GM12878 (cell line): Measurements from ENCODE around the gene CBFA2T3. TPM values are rescaled to one million over a fixed set of nuclear protein-coding genes. Genes with fewer than 3 reads are reported as not detected.

Experiments
- BCL3 ChIP-seq: IDR thresholded peaks from 2 replicates; pipeline ENCODE4 v1.6.1; 2011; ENCODE audit warnings: borderline replicate concordance, low read depth, mild to moderate bottlenecking, moderate library complexity, low read length; ENCODE audit not compliant: insufficient read depth, poor library complexity, severe bottlenecking
- BHLHE40 ChIP-seq, 2 experiments: fragments of 450-650 bp in 1 of 2; IDR thresholded peaks; 2 replicates each; pipeline ENCODE4 v1.6.1; 2011 to 2017; ENCODE audit warnings: low read depth in 2 of 2, borderline replicate concordance in 1 of 2, improper control_type of control experiment in 1 of 2, low read length in 1 of 2, mild to moderate bottlenecking in 1 of 2
- CBFB ChIP-seq: IDR thresholded peaks from 2 replicates; pipeline ENCODE4 v1.6.1; 2016; ENCODE audit warnings: antibody characterized with exemption, low read depth
- CHD2 ChIP-seq: IDR thresholded peaks from 2 replicates; pipeline ENCODE4 v1.6.1; 2011; ENCODE audit warnings: low read depth, low read length, improper control_type of control experiment, borderline replicate concordance
- CHD4 ChIP-seq: fragments of 200-600 bp; sonication (generic); IDR thresholded peaks from 2 replicates; pipeline ENCODE4 v1.6.1; 2016; ENCODE audit warnings: mild to moderate bottlenecking
- HDAC6 ChIP-seq: fragments of 200-600 bp; sonication (generic); IDR thresholded peaks from one replicate; pipeline ENCODE4 v1.8.0; 2017; ENCODE audit warnings: antibody characterized with exemption; ENCODE audit not compliant: unreplicated experiment
- KDM1A ChIP-seq: fragments of 200-600 bp; sonication (generic); IDR thresholded peaks from 2 replicates; pipeline ENCODE4 v1.6.1; 2016; ENCODE audit warnings: borderline replicate concordance
- LARP7 ChIP-seq: fragments of 450-650 bp; IDR thresholded peaks from 2 replicates; pipeline ENCODE4 v1.6.1; 2017; ENCODE audit warnings: mild to moderate bottlenecking
- MLLT1 ChIP-seq: fragments of 450-650 bp; IDR thresholded peaks from 2 replicates; pipeline ENCODE4 v1.6.1; 2016; ENCODE audit warnings: mild to moderate bottlenecking
- NBN ChIP-seq: fragments of 450-650 bp; IDR thresholded peaks from 2 replicates; pipeline ENCODE4 v1.6.1; 2016
- PML ChIP-seq: IDR thresholded peaks from 2 replicates; pipeline ENCODE4 v1.6.1; 2012; ENCODE audit warnings: low read length, inconsistent platforms
- POLR2A ChIP-seq: IDR thresholded peaks from 2 replicates; pipeline ENCODE4 v1.6.1; 2011; ENCODE audit warnings: low read depth, mild to moderate bottlenecking, low read length
- RAD21 ChIP-seq: IDR thresholded peaks from 2 replicates; pipeline ENCODE4 v1.6.1; 2011; ENCODE audit warnings: mild to moderate bottlenecking, low read depth, low read length, moderate library complexity; ENCODE audit not compliant: insufficient read depth
- RUNX3 ChIP-seq: IDR thresholded peaks from 2 replicates; pipeline ENCODE4 v1.6.1; 2012; ENCODE audit warnings: low read length, inconsistent platforms
- SMARCA5 ChIP-seq: fragments of 450-650 bp; IDR thresholded peaks from 2 replicates; pipeline ENCODE4 v1.6.1; 2017; ENCODE audit warnings: mild to moderate bottlenecking
- TBL1XR1 ChIP-seq: IDR thresholded peaks from 2 replicates; pipeline ENCODE4 v1.6.1; 2012; ENCODE audit warnings: low read depth, low read length, improper control_type of control experiment
- TCF7 ChIP-seq: IDR thresholded peaks from 2 replicates; pipeline ENCODE4 v1.6.1; 2014; ENCODE audit warnings: antibody characterized with exemption, borderline replicate concordance
- polyA plus RNA-seq, 11 experiments: library from polyadenylated mRNA; depleted of rRNA in 4 of 11; unstranded in 6 of 11; stranded (reverse) in 5 of 11; fragments of >200 nt; fragmentation: Nextera tagmentation in 4 of 11; fragmentation: Illumina TruSeq in 1 of 11; extraction: Ambion mirVana in 4 of 11; extraction: Trizol in 1 of 11; gene quantifications; 1 replicate in 1 of 11; 2 replicates in 10 of 11; pipeline versions ENCODE4 v1.2.1 to v1.2.3, GENCODE V29; 2011 to 2016; ENCODE audit warnings: inconsistent platforms in 2 of 11, missing spikeins in 2 of 11, low read depth in 1 of 11
- total RNA-seq, 4 experiments: library from RNA; depleted of rRNA in 3 of 4; stranded (reverse); fragments of >200 nt in 3 of 4; fragmentation: Illumina TruSeq in 1 of 4; extraction: Trizol in 1 of 4; gene quantifications; 2 replicates each; pipeline versions ENCODE4 v1.2.1 to v1.2.3, GENCODE V29; 2013 to 2021
- TF ChIP-seq, protein P1 (sequence below): fragments of 450-650 bp; IDR thresholded peaks from 2 replicates; pipeline ENCODE4 v1.6.1; 2017; ENCODE audit warnings: mild to moderate bottlenecking
- TF ChIP-seq, protein P2 (sequence below): IDR thresholded peaks from 2 replicates; pipeline ENCODE4 v1.6.1; 2011; ENCODE audit warnings: low read depth, low read length, improper control_type of control experiment, borderline replicate concordance
- TF ChIP-seq, protein P3 (sequence below): fragments of 450-650 bp; IDR thresholded peaks from 2 replicates; pipeline ENCODE4 v1.6.1; 2017; ENCODE audit warnings: mild to moderate bottlenecking, moderate library complexity

The CBFA2T3 gene
- total and polyA plus RNA-seq, 10 of the 15 experiments (the other 5 are each of a cell fraction or from before 2014, with no cell fraction given): 0.69 to 42.6 (median 4.5) TPM

DNA sequence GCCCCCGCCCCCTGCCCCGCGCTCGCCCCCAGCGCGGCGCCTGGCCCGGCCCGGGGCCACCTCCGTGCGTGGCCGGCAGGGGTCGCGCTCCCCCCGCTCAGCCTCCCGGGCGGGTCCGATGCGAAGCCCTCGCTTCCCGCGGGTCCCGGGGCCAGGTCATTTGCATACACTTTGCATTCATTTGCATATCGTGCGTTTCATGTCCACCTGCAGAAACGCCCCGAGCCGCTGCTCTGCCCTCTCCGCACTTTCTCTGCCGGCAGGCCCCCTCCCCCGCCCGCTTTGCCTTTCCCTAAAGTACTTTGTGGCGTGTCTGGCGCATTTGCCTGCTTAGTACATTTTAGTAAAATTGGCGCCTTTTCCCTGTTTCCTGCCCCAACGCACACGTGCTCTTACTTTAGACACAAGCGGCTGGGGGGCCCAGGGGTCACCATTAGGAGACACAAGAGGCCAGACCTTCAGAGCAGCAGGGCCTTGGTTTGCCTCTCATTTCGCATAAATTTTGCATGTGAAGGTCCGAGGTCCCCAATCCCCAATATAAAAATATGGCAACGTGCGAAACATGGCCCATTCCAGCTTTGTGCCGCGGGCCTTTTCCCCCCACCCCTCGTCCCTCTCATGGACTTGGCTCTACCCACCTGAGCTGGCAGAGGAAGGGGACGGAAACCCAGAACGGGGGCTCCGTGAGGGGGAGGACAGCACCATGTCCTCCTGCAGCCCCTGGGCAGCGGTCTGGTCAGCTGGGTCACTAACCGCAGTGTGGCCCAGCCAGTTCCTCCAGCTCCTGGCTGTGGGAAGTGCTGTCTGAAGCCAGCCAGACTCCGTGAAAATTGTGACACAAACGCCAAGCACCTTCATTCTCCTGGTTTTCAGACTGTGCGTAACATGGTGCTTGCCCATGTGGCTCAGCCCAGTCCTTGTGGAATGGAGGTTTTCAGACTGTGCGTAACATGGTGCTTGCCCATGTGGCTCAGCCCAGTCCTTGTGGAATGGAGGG is 34.8 kb downstream of the CBFA2T3 start (continued):
- TF ChIP-seq, protein P1, sequence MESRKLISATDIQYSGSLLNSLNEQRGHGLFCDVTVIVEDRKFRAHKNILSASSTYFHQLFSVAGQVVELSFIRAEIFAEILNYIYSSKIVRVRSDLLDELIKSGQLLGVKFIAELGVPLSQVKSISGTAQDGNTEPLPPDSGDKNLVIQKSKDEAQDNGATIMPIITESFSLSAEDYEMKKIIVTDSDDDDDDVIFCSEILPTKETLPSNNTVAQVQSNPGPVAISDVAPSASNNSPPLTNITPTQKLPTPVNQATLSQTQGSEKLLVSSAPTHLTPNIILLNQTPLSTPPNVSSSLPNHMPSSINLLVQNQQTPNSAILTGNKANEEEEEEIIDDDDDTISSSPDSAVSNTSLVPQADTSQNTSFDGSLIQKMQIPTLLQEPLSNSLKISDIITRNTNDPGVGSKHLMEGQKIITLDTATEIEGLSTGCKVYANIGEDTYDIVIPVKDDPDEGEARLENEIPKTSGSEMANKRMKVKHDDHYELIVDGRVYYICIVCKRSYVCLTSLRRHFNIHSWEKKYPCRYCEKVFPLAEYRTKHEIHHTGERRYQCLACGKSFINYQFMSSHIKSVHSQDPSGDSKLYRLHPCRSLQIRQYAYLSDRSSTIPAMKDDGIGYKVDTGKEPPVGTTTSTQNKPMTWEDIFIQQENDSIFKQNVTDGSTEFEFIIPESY: no peak
- TF ChIP-seq POLR2A: no peak
- peak; percentile 58; the same call in 1 of the 2 replicates for TF ChIP-seq LARP7
- TF ChIP-seq TCF7: no peak
- TF ChIP-seq CBFB: no peak
- no peak for TF ChIP-seq PML
- TF ChIP-seq BCL3: no peak
- no peak for TF ChIP-seq HDAC6
- TF ChIP-seq RUNX3: 0 out of 2 replicates have a peak, but pooled peaks have one; percentile 7
- TF ChIP-seq RAD21: peak; percentile 88
- TF ChIP-seq BHLHE40 (IDR thresholded peaks at IDR 0.05; ENCODE audit: borderline replicate concordance in 1 of 2, low read depth in 2 of 2, low read length in 1 of 2): peak; percentile 43 to 52; a peak in 3 of 4 replicates
- TF ChIP-seq MLLT1: no peak
- TF ChIP-seq CHD2: peak; percentile 40; the same call in 1 of the 2 replicates
- TF ChIP-seq, protein P2, sequence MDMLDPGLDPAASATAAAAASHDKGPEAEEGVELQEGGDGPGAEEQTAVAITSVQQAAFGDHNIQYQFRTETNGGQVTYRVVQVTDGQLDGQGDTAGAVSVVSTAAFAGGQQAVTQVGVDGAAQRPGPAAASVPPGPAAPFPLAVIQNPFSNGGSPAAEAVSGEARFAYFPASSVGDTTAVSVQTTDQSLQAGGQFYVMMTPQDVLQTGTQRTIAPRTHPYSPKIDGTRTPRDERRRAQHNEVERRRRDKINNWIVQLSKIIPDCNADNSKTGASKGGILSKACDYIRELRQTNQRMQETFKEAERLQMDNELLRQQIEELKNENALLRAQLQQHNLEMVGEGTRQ: no peak
- peak; percentile 86; the same call in 1 of the 2 replicates for TF ChIP-seq SMARCA5
- TF ChIP-seq NBN: no peak
- TF ChIP-seq, protein P3, sequence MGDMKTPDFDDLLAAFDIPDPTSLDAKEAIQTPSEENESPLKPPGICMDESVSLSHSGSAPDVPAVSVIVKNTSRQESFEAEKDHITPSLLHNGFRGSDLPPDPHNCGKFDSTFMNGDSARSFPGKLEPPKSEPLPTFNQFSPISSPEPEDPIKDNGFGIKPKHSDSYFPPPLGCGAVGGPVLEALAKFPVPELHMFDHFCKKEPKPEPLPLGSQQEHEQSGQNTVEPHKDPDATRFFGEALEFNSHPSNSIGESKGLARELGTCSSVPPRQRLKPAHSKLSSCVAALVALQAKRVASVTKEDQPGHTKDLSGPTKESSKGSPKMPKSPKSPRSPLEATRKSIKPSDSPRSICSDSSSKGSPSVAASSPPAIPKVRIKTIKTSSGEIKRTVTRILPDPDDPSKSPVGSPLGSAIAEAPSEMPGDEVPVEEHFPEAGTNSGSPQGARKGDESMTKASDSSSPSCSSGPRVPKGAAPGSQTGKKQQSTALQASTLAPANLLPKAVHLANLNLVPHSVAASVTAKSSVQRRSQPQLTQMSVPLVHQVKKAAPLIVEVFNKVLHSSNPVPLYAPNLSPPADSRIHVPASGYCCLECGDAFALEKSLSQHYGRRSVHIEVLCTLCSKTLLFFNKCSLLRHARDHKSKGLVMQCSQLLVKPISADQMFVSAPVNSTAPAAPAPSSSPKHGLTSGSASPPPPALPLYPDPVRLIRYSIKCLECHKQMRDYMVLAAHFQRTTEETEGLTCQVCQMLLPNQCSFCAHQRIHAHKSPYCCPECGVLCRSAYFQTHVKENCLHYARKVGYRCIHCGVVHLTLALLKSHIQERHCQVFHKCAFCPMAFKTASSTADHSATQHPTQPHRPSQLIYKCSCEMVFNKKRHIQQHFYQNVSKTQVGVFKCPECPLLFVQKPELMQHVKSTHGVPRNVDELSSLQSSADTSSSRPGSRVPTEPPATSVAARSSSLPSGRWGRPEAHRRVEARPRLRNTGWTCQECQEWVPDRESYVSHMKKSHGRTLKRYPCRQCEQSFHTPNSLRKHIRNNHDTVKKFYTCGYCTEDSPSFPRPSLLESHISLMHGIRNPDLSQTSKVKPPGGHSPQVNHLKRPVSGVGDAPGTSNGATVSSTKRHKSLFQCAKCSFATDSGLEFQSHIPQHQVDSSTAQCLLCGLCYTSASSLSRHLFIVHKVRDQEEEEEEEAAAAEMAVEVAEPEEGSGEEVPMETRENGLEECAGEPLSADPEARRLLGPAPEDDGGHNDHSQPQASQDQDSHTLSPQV: no peak
- TF ChIP-seq KDM1A: no peak
- no peak for TF ChIP-seq CHD4
- TF ChIP-seq TBL1XR1: no peak
